PC-9 (cell line): ENCODE results near the gene RPS6KA3. TPM values are rescaled to one million over a fixed set of nuclear protein-coding genes. Genes with fewer than 3 reads are reported as not detected.

Source experiments
- BruUV-seq: library from RNA; stranded (reverse); fragments of 400-500 nt; replicated peaks from 2 replicates; lab custom pipeline; 2021; lab: Mats Ljungman, UMichigan
- CTCF ChIA-PET: fragments of 300-600 bp; sonication (Branson Sonifier 250); formaldehyde crosslinking; loops from one replicate; lab custom pipeline; 2022; ENCODE audit warnings: antibody characterized with exemption; lab: Charles Lee
- POLR2A ChIA-PET: fragments of 300-600 bp; sonication (Branson Sonifier 250); formaldehyde crosslinking; loops from one replicate; lab custom pipeline; 2022; ENCODE audit warnings: antibody characterized with exemption; ENCODE audit not compliant: unreplicated experiment; lab: Charles Lee
- DNase-seq, 2 experiments: peaks; one replicate each; pipeline versions ENCODE4 v3.0.0 to v3.0.0-alpha.2; 2015 to 2022; ENCODE audit warnings: mixed read lengths in 1 of 2
- H2AFZ ChIP-seq: fragments of 200-600 bp; sonication (generic); 2 replicates; pipeline ENCODE4 v1.8.1; 2017; ENCODE audit warnings: antibody characterized with exemption
- H3F3A ChIP-seq: fragments of 200-600 bp; sonication (generic); 2 replicates; pipeline ENCODE4 v1.8.1; 2017; ENCODE audit warnings: antibody characterized with exemption, mild to moderate bottlenecking, low read depth; ENCODE audit not compliant: insufficient read depth
- H3K27ac ChIP-seq: fragments of 200-600 bp; sonication (generic); 2 replicates; pipeline ENCODE4 v1.6.1; 2016; ENCODE audit warnings: mixed run types
- H3K27me3 ChIP-seq: fragments of 200-600 bp; sonication (generic); 2 replicates; pipeline ENCODE4 v1.6.1; 2016; ENCODE audit warnings: low read depth, mixed run types; ENCODE audit not compliant: insufficient read depth
- H3K36me3 ChIP-seq: fragments of 200-600 bp; sonication (generic); 2 replicates; pipeline ENCODE4 v1.6.1; 2016; ENCODE audit warnings: low read depth, mixed run types
- H3K4me1 ChIP-seq: fragments of 200-600 bp; sonication (generic); replicated peaks from 2 replicates; pipeline ENCODE4 v1.6.1; 2016; ENCODE audit warnings: mixed run types; ENCODE audit not compliant: insufficient read depth
- H3K4me2 ChIP-seq: fragments of 200-600 bp; sonication (generic); 2 replicates; pipeline ENCODE4 v1.6.1; 2017; ENCODE audit warnings: mixed run types
- H3K4me3 ChIP-seq: fragments of 200-600 bp; sonication (generic); 2 replicates; pipeline ENCODE4 v1.6.1; 2016; ENCODE audit warnings: mixed run types
- H3K79me2 ChIP-seq: fragments of 200-600 bp; sonication (generic); 2 replicates; pipeline ENCODE4 v1.6.1; 2017; ENCODE audit warnings: low read depth, mixed run types
- H3K9me2 ChIP-seq: fragments of 200-600 bp; sonication (generic); 2 replicates; pipeline ENCODE4 v1.8.1; 2017; ENCODE audit warnings: mild to moderate bottlenecking; ENCODE audit not compliant: insufficient read depth
- H3K9me3 ChIP-seq: fragments of 200-600 bp; sonication (generic); 2 replicates; pipeline ENCODE4 v1.8.1; 2016; ENCODE audit warnings: low read depth; ENCODE audit not compliant: insufficient read depth
- H4K20me1 ChIP-seq: fragments of 200-600 bp; sonication (generic); 2 replicates; pipeline ENCODE4 v1.8.1; 2017; ENCODE audit not compliant: insufficient read depth
- CTCF ChIP-seq: fragments of 200-600 bp; sonication (generic); conservative IDR thresholded peaks from 2 replicates; pipeline ENCODE4 v1.6.1; 2017; ENCODE audit warnings: mixed run types, antibody characterized with exemption, mild to moderate bottlenecking, moderate library complexity
- EZH2 ChIP-seq: fragments of 200-600 bp; sonication (generic); IDR thresholded peaks from 2 replicates; pipeline ENCODE4 v1.8.0; 2017; ENCODE audit warnings: antibody characterized with exemption, low read depth
- intact Hi-C: fragments of 100-400 bp; cut with micrococcal nuclease; formaldehyde crosslinking; loops from one replicate; pipeline ENCODE4 v1.10.0; 2022; ENCODE audit not compliant: unreplicated experiment
- total RNA-seq: library from RNA; stranded (reverse); gene quantifications from 2 replicates; pipeline ENCODE4 v1.2.3, GENCODE V29; 2021

Gene RPS6KA3
- total RNA-seq, 1 experiment from 2014 or later = 51.4 TPM

- intact Hi-C loops = no loop called here
- no peaks in the 10 kb centered on the region for H3K79me2 ChIP-seq
- no peaks in the 10 kb centered on the region for H3K27me3 ChIP-seq
- no peak for TF ChIP-seq CTCF
- no peak for TF ChIP-seq EZH2
- peaks cover 11% of the 10 kb centered on the region; the same call in 1 of the 2 replicates for H3F3A ChIP-seq
- H3K4me2 ChIP-seq = peak overlapping the region; percentile 9; the same call in 1 of the 2 replicates
- no peaks in the 10 kb centered on the region for H3K9me2 ChIP-seq
- POLR2A ChIA-PET = no interaction called here
- no peaks in the 10 kb centered on the region for H4K20me1 ChIP-seq
- CTCF ChIA-PET = no interaction called here
- H3K4me3 ChIP-seq = no peak overlapping the region
- no peaks in the 10 kb centered on the region for H3K36me3 ChIP-seq
- H3K4me1 ChIP-seq = peaks cover 23% of the 10 kb centered on the region
- H2AFZ ChIP-seq = no peak overlapping the region
- no peaks in the 10 kb centered on the region for H3K9me3 ChIP-seq
- H3K27ac ChIP-seq = peak overlapping the region; percentile 87
- BruUV-seq = no TSS peak
- DNase-seq = peak in 1 of 2 experiments; percentile 44
These were observed 5.0 kb upstream of the RPS6KA3 start for GRCh38 chrX:20271730-20272129.

GRCh38 chrX:20271186-20271585 is 4.5 kb upstream of the RPS6KA3 start:
- no TSS peak for BruUV-seq
- no peak for TF ChIP-seq EZH2
- no peak for TF ChIP-seq CTCF
- H3K79me2 ChIP-seq = peaks cover 1% of the 10 kb centered on the region
- ChIA-PET CTCF (no interaction called here), POLR2A (no interaction called here)
- no peaks in the 10 kb centered on the region for H3K27me3 ChIP-seq
- no peaks in the 10 kb centered on the region for H4K20me1 ChIP-seq
- peaks cover 23% of the 10 kb centered on the region for H3K4me1 ChIP-seq
- DNase-seq = no peak
- peaks cover 11% of the 10 kb centered on the region; the same call in 1 of the 2 replicates for H3F3A ChIP-seq
- H3K4me3 ChIP-seq = no peak overlapping the region
- H3K4me2 ChIP-seq = peak overlapping the region; percentile 50; the same call in 1 of the 2 replicates
- intact Hi-C loops = no loop called here
- H3K36me3 ChIP-seq = no peaks in the 10 kb centered on the region
- H3K9me2 ChIP-seq = no peaks in the 10 kb centered on the region
- no peaks in the 10 kb centered on the region for H3K9me3 ChIP-seq
- H2AFZ ChIP-seq = no peak overlapping the region
- H3K27ac ChIP-seq = peak overlapping the region; percentile 87

GRCh38 chrX:20270562-20270890 is 3.8 kb upstream of the RPS6KA3 start:
- H3K4me2 ChIP-seq = peak overlapping the region; percentile 50
- no peak for DNase-seq
- BruUV-seq = no TSS peak

More at GRCh38 chrX:20270562-20270890, 3.8 kb upstream of the RPS6KA3 start:
- intact Hi-C loops = no loop called here
- H3K4me3 ChIP-seq = no peak overlapping the region
- H3K36me3 ChIP-seq = no peaks in the 10 kb centered on the region
- H3K9me3 ChIP-seq = no peaks in the 10 kb centered on the region
- peaks cover 23% of the 10 kb centered on the region for H3K4me1 ChIP-seq
- H3F3A ChIP-seq = peaks cover 11% of the 10 kb centered on the region; the same call in 1 of the 2 replicates
- H3K27me3 ChIP-seq = no peaks in the 10 kb centered on the region
- H4K20me1 ChIP-seq = no peaks in the 10 kb centered on the region
- peak overlapping the region; percentile 87 for H3K27ac ChIP-seq
- no peaks in the 10 kb centered on the region for H3K9me2 ChIP-seq
- H2AFZ ChIP-seq = no peak overlapping the region
- POLR2A ChIA-PET = no interaction called here
- H3K79me2 ChIP-seq = peaks cover 8% of the 10 kb centered on the region
- CTCF ChIA-PET = no interaction called here
- no peak for TF ChIP-seq CTCF
- TF ChIP-seq EZH2 = no peak
